Measurements from ENCODE around the gene RYR1. TPM values are rescaled to one million over a fixed set of nuclear protein-coding genes. Genes with fewer than 3 reads are reported as not detected.
A peak's percentile ranks its signal among the peaks of the same experiment; 100 is the strongest.

RYR1 gene
- total and polyA plus RNA-seq, 2 of the 13 experiments (the other 11 are each of a cell fraction or from before 2014, with no cell fraction given): 0.03 TPM; not detected in 1

DNA sequence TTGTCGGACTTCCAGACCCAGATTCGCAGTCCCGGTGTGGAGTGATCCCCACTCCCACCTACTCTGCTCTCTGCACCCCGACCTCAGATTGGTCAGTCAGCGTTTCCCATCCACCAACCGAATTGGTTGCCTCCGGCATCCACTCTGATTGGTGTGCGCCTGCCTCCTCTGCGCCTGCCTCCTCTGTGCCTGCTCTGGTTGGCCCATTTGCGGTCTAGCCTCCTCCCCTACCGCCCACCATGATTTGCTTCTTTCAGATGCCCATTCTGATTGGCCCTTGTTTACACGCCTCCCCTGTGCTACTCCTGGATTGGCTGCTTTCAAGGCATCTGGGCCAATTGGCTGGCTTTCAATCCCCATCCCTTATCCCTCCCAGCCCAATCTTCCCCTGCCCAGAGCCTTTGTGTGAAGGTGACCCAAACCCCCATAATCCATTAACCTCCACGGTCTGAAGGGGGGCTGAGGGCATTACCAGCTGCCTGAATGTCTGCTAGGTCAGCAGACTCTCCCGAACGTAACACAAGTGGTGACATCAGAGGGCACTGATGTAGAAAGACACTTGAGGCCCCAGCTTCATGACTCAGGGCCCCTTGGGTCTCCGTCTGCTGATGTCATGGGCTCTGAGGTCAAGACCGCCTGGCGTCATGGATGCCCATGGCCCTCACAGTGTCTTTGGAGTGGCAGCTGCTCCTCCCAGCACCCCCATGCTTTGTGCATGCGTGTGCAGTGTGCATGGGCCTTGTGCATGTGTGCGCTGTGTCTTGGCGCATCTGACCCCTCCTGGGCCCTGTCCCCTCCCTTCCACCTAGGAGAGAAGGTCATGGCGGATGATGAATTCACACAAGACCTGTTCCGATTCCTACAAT lies 103.8 kb downstream of the RYR1 start:
- intact Hi-C loops (cut with micrococcal nuclease; ENCODE audit: unreplicated experiment): no loop called here
- POLR2A ChIA-PET: no interaction called here

DNA sequence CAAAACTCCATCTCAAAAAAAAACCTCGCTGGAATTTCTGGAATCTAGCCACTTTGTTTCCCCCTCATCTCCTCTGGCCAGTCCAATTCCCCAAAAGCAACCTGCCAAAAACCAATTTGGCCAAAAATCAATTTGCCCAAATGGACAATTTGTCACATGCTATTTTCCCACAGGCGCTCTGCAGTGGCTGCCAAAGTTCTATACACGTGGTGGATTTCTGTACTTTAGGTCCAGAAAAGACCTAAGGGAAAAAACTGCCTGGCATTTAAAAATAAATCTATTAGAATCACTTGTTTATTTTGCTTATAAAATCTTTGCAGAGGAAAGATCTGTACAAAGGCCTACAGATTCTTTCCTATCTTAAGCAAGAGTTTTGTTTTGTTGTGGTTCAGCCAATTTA lies 104.9 kb downstream of the RYR1 start:
- in situ Hi-C loops (cut with HindIII; ENCODE audit: extremely low pct_ligation_motif_present, low pct_unique_long_range_greater_than_20kb) (no loop called here), intact Hi-C loops (cut with micrococcal nuclease; ENCODE audit: unreplicated experiment) (no loop called here)
- peaks cover 11% of the 10 kb centered on the region for H3K9me3 ChIP-seq (ENCODE audit: low read length)
- no peak overlapping the region for H3K4me2 ChIP-seq (ENCODE audit: low read depth, low read length)
- DNase-seq (ENCODE audit: low spot score): no peak
- no peak for FAIRE-seq
- H3K36me3 ChIP-seq (replicated peaks in 1 of 2; ENCODE audit: control insufficient read depth in 1 of 2, insufficient read depth in 2 of 2, low read length in 2 of 2): no peaks in the 10 kb centered on the region
- no peak overlapping the region for H3K27ac ChIP-seq (ENCODE audit: extremely low read length, insufficient read depth, low read length)
- CTCF ChIA-PET (ENCODE audit: low intra/inter-chr PET ratio, low total read pairs): no interaction called here
- peaks cover 0 to 17% of the 10 kb centered on the region in 2 experiments; a peak in 2 of 5 replicates for H3K27me3 ChIP-seq (ENCODE audit: control insufficient read depth in 1 of 2, insufficient read depth in 2 of 2, low read length in 2 of 2)
- no TSS peak for BruUV-seq (replicated peaks)
- no peak overlapping the region for H3K4me3 ChIP-seq (replicated peaks in 1 of 3; ENCODE audit: insufficient read depth in 1 of 3, low read depth in 2 of 3, low read length in 3 of 3)
- 2% methylated on average over 3 of the region's 3 CpGs for WGBS (ENCODE audit: low lambda C conversion rate)
- H3K9ac ChIP-seq (ENCODE audit: insufficient read depth, low read depth, low read length): no peak overlapping the region
- H4K20me1 ChIP-seq (ENCODE audit: insufficient read depth, low read length): no peaks in the 10 kb centered on the region
- H3K4me1 ChIP-seq (ENCODE audit: insufficient read depth, low read length): peaks cover 2% of the 10 kb centered on the region
- no peak for ATAC-seq
- TF ChIP-seq ZNF263 (CRISPR knock-in tag; IDR thresholded peaks at IDR 0.05) (no peak), ZNF747 (CRISPR knock-in tag; IDR thresholded peaks at IDR 0.05; ENCODE audit: borderline replicate concordance) (no peak)
- TF ChIP-seq, protein P1, sequence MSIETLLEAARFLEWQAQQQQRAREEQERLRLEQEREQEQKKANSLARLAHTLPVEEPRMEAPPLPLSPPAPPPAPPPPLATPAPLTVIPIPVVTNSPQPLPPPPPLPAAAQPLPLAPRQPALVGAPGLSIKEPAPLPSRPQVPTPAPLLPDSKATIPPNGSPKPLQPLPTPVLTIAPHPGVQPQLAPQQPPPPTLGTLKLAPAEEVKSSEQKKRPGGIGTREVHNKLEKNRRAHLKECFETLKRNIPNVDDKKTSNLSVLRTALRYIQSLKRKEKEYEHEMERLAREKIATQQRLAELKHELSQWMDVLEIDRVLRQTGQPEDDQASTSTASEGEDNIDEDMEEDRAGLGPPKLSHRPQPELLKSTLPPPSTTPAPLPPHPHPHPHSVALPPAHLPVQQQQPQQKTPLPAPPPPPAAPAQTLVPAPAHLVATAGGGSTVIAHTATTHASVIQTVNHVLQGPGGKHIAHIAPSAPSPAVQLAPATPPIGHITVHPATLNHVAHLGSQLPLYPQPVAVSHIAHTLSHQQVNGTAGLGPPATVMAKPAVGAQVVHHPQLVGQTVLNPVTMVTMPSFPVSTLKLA (IDR thresholded peaks at IDR 0.05): peak; percentile 13; the same call in 1 of the 2 replicates
- no peak overlapping the region for H2AFZ ChIP-seq (ENCODE audit: low read length)
- no peaks in the 10 kb centered on the region for H3K79me2 ChIP-seq (ENCODE audit: insufficient read depth, low read length)
- POLR2A ChIA-PET: no interaction called here

More for the DNA sequence above, 103.8 kb downstream of the RYR1 start:
- ATAC-seq: no peak
- Histone ChIP-seq H3K36me3 (replicated peaks in 1 of 2; ENCODE audit: control insufficient read depth in 1 of 2, insufficient read depth in 2 of 2, low read length in 2 of 2) (no peaks in the 10 kb centered on the region), H4K20me1 (ENCODE audit: insufficient read depth, low read length) (no peaks in the 10 kb centered on the region), H3K4me1 (ENCODE audit: insufficient read depth, low read length) (no peaks in the 10 kb centered on the region), H3K9me3 (ENCODE audit: low read length) (peaks cover 11% of the 10 kb centered on the region), H3K4me3 (replicated peaks in 1 of 3; ENCODE audit: insufficient read depth in 1 of 3, low read depth in 2 of 3, low read length in 3 of 3) (no peak overlapping the region), H3K27me3 (ENCODE audit: control insufficient read depth in 1 of 2, insufficient read depth in 2 of 2, low read length in 2 of 2) (peaks cover 0 to 17% of the 10 kb centered on the region in 2 experiments; a peak in 2 of 5 replicates), H3K27ac (ENCODE audit: extremely low read length, insufficient read depth, low read length) (no peak overlapping the region), H3K9ac (ENCODE audit: insufficient read depth, low read depth, low read length) (no peak overlapping the region), H2AFZ (ENCODE audit: low read length) (no peak overlapping the region), H3K4me2 (ENCODE audit: low read depth, low read length) (no peak overlapping the region), H3K79me2 (ENCODE audit: insufficient read depth, low read length) (no peaks in the 10 kb centered on the region)
- no peak for FAIRE-seq
- CTCF ChIA-PET (ENCODE audit: low intra/inter-chr PET ratio, low total read pairs): no interaction called here
- no peak for DNase-seq (ENCODE audit: low spot score)
- WGBS (ENCODE audit: low lambda C conversion rate): 64% methylated on average over 23 of the region's 23 CpGs
- TF ChIP-seq ZNF816 (CRISPR knock-in tag; IDR thresholded peaks at IDR 0.05; ENCODE audit: borderline replicate concordance) (no peak), HCFC1 (IDR thresholded peaks at IDR 0.05; ENCODE audit: low read depth, low read length) (no peak), NFIC (IDR thresholded peaks at IDR 0.05; ENCODE audit: low read length) (no peak), GLI4 (CRISPR knock-in tag; IDR thresholded peaks at IDR 0.05; ENCODE audit: borderline replicate concordance) (no peak), KLF15 (CRISPR knock-in tag; IDR thresholded peaks at IDR 0.05; ENCODE audit: borderline replicate concordance) (no peak), JARID2 (CRISPR knock-in tag; IDR thresholded peaks at IDR 0.05; ENCODE audit: insufficient replicate concordance) (no peak)
- BruUV-seq (replicated peaks): no TSS peak
- in situ Hi-C loops (cut with HindIII; ENCODE audit: extremely low pct_ligation_motif_present, low pct_unique_long_range_greater_than_20kb): no loop called here
